ENCODE measurements around the gene STARD13.
"Not testable (repeated sequence)": the region's sequence is repeated elsewhere in the genome, so short reads cannot be mapped to it uniquely, and the experiment has no call there.

The STARD13 gene

GRCh38 chr13:33194820-33195692, 90.5 kb downstream of the STARD13 start:
- DNase-seq: no peak

- no peak for DNase-seq
Measured at GRCh38 chr13:33193428-33193974, 92.1 kb downstream of the STARD13 start.

DNA sequence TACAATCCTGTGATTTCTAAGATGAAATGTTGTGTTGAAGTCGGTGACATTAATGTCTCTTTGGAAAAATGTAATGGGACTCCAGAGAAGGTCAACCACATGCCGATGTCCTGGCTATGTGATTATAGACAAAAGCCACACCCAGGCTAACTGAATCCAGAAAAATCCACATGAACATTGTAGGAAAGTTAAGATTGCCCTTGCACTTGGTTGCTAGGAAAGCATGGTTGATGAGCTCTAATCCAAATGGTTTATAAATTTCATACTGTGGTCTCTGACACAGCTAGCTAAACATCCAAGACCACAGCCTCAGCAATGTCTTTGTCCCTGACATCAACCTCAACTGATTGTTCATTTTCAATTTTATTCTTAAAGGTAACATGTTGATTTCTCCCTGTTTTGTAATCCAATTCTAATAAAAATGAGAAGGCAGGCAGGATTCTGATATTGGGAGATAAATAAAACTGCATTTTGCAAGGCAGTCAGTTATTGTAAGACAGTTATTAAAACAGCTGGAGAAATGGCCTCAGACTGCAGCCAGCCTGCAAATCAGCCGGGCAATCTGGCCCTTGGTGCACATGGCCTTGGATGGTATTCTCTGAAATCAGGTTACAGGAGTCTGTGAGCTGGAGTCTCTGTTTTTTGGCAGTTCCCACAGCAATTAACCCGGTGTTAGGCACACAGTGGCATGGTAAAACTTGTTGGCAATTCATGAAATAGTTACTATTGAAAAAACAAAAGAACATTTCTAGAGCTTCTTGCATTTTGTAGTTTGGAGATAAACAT, 93.9 kb downstream of the STARD13 start:
- DNase-seq: no peak

- no peak for DNase-seq
Measured at GRCh38 chr13:33189470-33189869, 96.1 kb downstream of the STARD13 start.

DNA sequence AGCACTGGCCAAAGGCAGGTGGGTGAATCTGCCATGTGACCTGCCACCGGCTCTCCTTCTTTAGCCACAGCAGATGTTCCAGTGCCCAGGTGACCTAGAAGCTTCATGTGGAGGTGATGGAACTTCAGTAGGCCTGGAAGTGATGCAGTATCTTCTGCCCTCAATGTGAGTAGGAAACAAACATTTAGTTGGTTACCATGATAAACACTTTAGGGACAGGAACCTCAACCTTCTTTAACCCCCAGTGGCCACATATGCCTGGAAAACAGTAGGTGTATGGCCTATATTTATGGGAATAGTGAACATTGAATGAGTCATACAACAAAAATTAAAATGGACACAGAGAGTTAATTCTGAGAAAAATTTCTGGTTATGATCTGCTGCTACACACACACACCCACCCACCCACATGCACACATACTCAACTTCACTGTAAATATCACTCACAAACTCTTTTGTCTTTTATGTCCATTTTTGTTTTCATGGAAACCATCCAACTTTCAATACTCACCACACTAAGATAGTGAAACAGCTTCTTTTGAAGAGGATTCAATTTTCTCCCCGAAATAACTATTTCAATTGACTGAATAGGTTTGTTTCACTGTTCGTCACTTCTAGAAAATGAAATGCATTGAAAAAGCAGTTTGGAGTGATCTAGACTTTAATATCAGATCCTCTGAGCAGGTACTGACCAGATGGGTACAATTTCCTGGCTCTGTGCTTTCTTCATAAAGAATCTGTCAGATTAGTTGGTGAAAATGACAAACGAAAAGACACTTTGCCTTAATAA, 97.3 kb downstream of the STARD13 start:
- DNase-seq: no peak

DNA sequence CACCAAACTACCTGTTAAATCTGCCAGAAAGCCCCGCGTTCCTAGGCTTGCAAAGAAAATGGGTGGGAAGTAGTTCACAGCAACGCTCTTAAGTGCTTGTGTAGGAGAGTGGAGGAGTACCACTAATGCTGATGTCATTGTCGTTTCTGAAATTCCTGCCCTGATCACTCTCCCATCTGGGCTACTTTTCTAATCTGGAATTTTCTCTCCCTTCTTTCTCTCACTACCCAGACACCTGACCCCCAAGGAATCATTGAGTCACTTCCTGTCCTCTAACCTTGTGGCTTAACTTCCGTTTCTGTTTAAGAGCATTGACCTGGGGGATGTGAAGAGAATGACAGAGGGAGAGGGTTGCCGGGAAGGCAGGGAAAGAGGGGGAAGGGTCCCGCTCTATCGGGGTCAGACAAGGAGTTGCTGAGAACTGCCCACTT, 98.7 kb downstream of the STARD13 start:
- DNase-seq: no peak

GRCh38 chr13:33185853-33186252, 99.7 kb downstream of the STARD13 start:
- DNase-seq: no peak

DNA sequence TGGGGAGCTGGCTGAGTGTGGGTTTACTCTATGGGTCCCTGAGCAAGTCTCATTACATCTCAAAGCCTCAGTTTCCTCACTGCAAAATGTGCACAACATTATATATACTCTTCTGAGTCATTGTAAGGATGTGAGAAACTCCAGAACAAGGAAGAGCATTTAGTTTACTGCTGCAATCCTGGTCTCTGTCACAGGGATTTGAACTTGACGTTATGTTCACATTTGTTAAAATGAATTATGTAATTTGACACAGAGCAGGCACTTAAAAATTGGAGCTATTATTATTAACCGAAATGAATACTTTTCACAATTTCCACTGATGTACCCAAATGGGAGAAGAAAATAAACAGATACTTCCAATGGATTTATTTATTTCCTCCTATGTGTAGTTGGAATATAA, 101.0 kb downstream of the STARD13 start:
- no peak for DNase-seq

DNA sequence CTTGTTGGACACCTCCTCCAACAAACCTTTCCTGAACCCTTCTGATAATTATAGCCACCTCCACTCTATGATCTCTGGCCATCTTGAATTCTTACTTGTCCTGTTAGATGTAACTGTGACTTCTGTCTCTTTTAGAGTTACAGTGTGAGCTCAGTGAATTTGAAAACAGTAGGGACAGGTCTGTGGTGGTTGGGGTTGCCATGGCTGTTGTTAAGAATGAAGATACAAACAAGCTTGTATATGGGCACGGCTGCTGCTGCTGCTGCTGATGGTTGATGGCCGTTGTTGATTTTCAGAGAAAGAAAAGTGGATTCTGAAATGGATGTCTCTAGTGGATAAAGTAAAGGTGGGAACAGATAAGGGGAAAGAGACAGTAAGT, 101.5 kb downstream of the STARD13 start:
- DNase-seq: no peak

DNA sequence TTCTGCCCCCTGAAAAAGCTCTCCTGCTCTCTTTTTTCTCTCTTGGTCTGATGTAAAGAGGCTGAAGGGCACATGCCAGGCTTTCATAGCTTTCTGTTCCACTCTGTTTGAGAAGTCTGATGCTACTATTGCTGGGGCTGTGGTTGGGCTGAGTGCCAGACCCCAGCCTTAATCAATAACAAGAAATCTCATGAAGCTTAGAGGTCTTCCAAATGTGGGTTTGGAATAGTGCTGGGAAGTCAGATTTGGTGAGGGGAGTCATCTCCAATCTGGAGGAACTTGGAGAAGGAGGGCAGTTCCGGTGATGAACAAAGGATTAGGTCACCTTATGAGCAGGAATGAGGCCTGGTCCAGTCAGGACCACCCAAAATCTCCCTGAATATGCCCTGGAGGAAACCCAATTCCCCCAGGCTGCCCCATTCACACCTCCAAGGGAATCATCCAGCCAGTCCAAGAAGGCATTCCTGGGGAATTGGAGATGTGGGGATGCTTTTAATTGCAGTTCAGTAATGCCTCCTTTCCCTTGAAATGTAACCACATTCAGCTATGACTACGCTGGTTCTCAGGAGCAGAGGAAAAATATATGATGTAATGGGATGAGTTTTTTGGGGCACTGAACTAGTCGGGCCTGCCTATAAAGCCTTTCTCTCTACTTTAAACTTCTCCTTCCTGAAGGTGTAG, 102.0 kb downstream of the STARD13 start:
- no peak for DNase-seq

- no peak for DNase-seq
Measured at GRCh38 chr13:33182729-33183128, 102.8 kb downstream of the STARD13 start.

DNA sequence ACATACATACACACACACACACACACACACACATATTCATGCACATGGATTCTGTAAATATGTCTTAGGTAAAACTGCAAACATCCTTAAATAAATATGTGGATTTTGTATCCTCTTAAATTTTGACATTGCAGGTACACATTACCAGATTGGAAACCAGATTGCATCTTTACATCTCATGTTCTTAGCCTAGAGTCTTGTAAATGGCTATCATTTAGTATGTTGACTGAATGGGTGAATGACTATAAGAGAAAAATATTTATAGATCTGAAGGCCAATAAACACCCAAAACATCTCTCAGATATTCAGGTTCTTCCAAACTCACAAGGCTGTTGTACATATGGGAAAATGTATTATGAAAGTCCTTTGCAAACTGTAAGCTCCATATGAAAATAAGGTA, 104.3 kb downstream of the STARD13 start:
- no peak for DNase-seq

GRCh38 chr13:33180122-33180804, 105.3 kb downstream of the STARD13 start:
- DNase-seq: no peak

- DNase-seq: no peak
Measured at GRCh38 chr13:33179463-33179862, 106.1 kb downstream of the STARD13 start.

DNA sequence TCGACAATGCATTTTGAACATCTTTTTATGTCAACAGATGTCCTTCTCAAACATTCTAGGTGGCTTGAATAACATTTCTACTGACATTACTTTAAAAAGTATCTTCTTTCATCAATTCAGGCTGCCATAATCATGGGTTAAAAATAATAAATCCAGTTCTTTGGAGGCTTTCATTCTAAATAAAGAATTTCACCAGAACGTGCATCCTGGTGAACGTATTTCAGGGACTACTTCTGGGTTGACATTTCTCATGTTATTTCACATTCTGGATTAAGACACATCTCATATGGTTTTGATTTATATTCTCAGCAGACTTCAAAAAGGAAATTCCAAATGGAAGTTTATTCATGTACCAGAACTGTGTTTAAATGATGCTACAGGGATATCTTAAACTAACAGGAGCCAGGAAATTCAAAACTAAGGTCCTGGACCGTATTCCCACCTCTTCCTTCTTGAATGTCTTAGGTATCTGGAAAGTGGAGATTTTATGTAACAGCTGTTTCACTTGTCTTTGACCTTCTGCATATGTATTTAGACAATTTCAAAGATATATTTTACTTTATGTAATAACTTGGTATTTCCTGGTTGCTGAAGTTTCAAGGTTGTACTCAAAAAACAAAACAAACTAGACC, 107.2 kb downstream of the STARD13 start:
- DNase-seq: no peak

DNA sequence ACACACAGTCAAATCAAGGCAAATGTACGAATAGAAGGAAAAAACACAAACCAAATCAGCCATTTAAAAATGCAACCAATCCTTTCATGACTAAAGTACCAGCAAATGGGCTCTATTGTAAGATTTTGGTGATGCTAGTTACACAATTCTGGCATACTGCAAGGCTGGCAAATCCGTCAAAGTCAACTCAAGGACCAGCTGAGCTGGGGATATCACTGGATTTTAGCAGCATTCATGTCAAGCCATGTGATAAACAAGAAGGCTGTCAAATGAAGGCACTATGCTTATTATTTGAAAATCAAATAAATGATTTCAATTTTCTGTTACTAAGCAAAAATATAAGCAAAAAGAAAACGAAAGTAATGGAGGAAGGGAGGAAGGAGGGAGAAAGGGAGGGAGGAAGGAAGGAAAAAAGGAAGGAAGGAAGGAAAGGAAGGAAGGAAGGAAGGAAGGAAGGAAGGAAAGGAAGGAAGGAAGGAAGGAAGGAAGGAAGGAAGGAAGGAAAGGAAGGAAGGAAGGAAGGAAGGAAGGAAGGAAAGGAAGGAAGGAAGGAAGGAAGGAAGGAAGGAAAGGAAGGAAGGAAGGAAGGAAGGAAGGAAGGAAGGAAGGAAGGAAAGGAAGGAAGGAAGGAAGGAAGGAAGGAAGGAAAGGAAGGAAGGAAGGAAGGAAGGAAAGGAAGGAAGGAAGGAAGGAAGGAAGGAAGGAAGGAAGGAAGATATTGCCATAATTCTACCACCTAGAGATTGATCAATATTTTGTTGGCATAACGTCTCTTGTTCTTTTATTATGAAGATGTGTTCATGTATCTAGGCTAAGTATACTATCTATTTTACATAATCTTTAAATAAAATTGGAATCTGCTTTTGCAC, 108.0 kb downstream of the STARD13 start:
- DNase-seq: not testable (repeated sequence)

DNA sequence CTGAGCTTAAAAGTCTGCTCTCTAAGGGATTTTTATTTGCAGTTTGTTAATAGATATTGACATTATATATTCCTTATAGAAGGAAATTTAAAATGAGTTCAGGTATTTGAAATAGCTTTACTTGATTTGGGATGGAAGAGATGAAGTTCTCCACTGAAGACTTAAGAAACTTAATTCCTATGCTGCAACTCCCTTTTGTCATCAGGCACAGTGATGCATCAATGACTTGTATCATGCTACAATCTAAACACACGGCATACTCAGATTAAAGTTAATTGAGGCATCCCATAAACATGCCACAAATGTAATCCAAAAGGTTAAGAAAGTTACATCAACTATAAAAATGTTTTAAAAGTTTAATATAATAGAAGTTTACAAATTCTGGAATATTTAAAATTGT, 109.0 kb downstream of the STARD13 start:
- no peak for DNase-seq

DNA sequence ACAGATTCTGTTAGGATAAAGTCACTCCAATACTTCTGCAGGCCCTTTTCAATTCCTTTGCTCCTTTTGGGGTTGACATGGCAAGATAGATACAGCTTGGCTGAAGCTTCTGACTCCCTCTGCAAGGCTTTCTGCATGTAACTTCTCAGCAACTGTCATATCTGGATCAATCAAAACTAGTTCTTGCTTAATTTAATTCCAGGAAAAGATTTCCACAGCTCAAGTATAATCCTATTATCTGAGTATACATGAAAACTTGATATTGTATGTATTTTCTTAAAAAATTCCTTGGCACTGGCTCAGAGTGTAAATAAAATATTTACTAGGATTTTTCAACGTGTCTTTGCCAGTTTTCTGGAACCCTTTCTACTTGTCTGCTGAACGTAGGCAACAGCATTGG, 109.6 kb downstream of the STARD13 start:
- no peak for DNase-seq

DNA sequence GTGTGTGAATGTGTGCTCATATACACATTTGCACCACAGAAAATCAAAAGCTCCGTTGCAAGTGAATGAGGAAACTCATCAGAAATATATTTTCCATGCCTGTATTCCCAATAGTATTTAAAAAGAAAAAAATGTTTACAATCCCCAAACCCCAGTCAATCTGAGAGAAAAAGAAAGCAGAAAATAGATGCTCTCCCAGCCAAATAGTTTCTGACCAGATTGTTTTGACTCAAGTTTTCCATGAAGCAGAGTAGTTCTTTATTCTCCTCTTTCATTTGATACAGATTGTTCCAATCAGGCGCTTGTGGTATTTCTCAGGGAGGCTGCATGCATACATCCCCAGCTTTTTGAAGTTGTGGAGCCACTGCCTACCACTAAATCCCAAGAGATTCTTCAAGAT, 110.6 kb downstream of the STARD13 start:
- DNase-seq: no peak

DNA sequence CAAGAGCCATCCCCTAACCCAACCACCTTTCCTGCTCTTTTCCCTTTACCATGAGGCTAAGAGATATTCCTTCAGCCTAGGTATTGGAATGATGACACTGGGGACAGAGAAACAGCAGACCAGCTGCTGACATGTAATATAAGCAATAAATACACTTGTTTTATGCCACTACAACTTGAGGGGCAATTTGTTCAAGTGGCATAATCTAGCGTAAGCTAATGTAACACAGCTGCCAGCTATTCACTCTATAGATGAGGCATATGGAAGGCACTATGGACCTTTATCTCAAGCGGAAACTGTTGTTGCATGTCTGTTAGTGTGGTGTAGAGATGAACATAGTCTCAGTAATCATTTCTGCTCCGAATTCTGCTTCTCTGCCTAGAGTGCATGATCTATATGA, 111.1 kb downstream of the STARD13 start:
- DNase-seq: no peak
